H1 (cell line): Measurements from ENCODE around the gene USP17L10. TPM values are rescaled to one million over a fixed set of nuclear protein-coding genes. Genes with fewer than 3 reads are reported as not detected.
"Not testable (repeated sequence)": the region's sequence is repeated elsewhere in the genome, so short reads cannot be mapped to it uniquely, and the experiment has no call there.

Experiments used
- CTCF ChIA-PET: fragments of 300-600 bp; sonication (Branson Sonifier 250); formaldehyde crosslinking; loops from one replicate; lab custom pipeline; 2021; ENCODE audit not compliant: partially characterized antibody; lab: Charles Lee
- POLR2A ChIA-PET: fragments of 300-600 bp; sonication (Branson Sonifier 250); formaldehyde crosslinking; loops from one replicate; lab custom pipeline; 2021; ENCODE audit warnings: inconsistent platforms; ENCODE audit not compliant: partially characterized antibody; lab: Charles Lee
- DNase-seq, 2 experiments: peaks; one replicate each; pipeline versions ENCODE4 v3.0.0 to v3.0.0-alpha.2; 2010 to 2022; ENCODE audit warnings: low spot score in 2 of 2, low read depth in 1 of 2, mixed read lengths in 1 of 2
- FAIRE-seq: peaks from 2 replicates; lab custom pipeline; 2011; peaks lifted over from hg19 to GRCh38; lab: Jason Lieb, UNC
- H2AFZ ChIP-seq: 2 replicates; pipeline ENCODE4 v1.8.1; 2012; ENCODE audit warnings: low read length, inconsistent platforms
- H2AK5ac ChIP-seq: 2 replicates; pipeline ENCODE4 v1.6.1; 2013; ENCODE audit warnings: low read depth, low read length
- H2BK120ac ChIP-seq: replicated peaks from 2 replicates; pipeline ENCODE3; 2013; ENCODE audit warnings: low read depth, low read length, inconsistent platforms
- H2BK12ac ChIP-seq: 2 replicates; pipeline ENCODE4 v1.6.1; 2013; ENCODE audit warnings: low read depth, low read length
- H2BK15ac ChIP-seq: 2 replicates; pipeline ENCODE4 v1.6.1; 2013; ENCODE audit warnings: low read length
- H2BK20ac ChIP-seq: 2 replicates; pipeline ENCODE4 v1.6.1; 2013; ENCODE audit warnings: low read length
- H2BK5ac ChIP-seq: 2 replicates; pipeline ENCODE4 v1.6.1; 2013; ENCODE audit warnings: low read depth, low read length
- H3K14ac ChIP-seq: 2 replicates; pipeline ENCODE4 v1.6.1; 2013; ENCODE audit warnings: inconsistent platforms; ENCODE audit not compliant: insufficient read length
- H3K18ac ChIP-seq: 2 replicates; pipeline ENCODE4 v1.6.1; 2013; ENCODE audit warnings: low read length; ENCODE audit errors: extremely low read depth
- H3K23ac ChIP-seq: 2 replicates; pipeline ENCODE4 v1.6.1; 2013; ENCODE audit warnings: inconsistent platforms; ENCODE audit not compliant: insufficient read length
- H3K23me2 ChIP-seq: 2 replicates; pipeline ENCODE4 v1.6.1; 2013; ENCODE audit warnings: low read depth, low read length
- H3K27ac ChIP-seq: 2 replicates; pipeline ENCODE4 v1.6.1; 2011; ENCODE audit warnings: low read depth, low read length, inconsistent platforms
- H3K27me3 ChIP-seq, 4 experiments: replicated peaks in 1 of 4; 1 replicate in 1 of 4; 2 replicates in 3 of 4; pipeline versions ENCODE4 v1.6.1 to v1.8.1; 2011 to 2013; ENCODE audit warnings: low read length in 3 of 4, mild to moderate bottlenecking in 3 of 4, inconsistent platforms in 2 of 4, mixed read lengths in 2 of 4, moderate library complexity in 1 of 4; ENCODE audit not compliant: control insufficient read depth in 3 of 4, insufficient read depth in 3 of 4; ENCODE audit errors: extremely low read depth in 1 of 4
- H3K36me3 ChIP-seq, 4 experiments: 2 replicates each; pipeline versions ENCODE4 v1.6.1 to v1.8.1; 2011 to 2013; ENCODE audit warnings: mild to moderate bottlenecking in 4 of 4, low read length in 3 of 4, moderate library complexity in 2 of 4, control low read depth in 1 of 4, inconsistent platforms in 1 of 4; ENCODE audit not compliant: insufficient read depth in 4 of 4, control insufficient read depth in 2 of 4
- H3K4ac ChIP-seq: replicated peaks from 2 replicates; pipeline ENCODE3; 2013; ENCODE audit warnings: low read length, low read depth, mixed read lengths, inconsistent platforms; ENCODE audit not compliant: insufficient read length
- H3K4me1 ChIP-seq, 4 experiments: replicated peaks in 1 of 4; 1 replicate in 1 of 4; 2 replicates in 3 of 4; pipeline versions ENCODE4 v1.6.1 to v1.8.1; 2011 to 2013; ENCODE audit warnings: low read length in 3 of 4, inconsistent platforms in 2 of 4, mixed read lengths in 1 of 4; ENCODE audit not compliant: insufficient read depth in 4 of 4, control insufficient read depth in 3 of 4
- H3K4me2 ChIP-seq, 2 experiments: 2 replicates each; pipeline versions ENCODE4 v1.6.1 to v1.8.1; 2011 to 2013; ENCODE audit warnings: low read depth in 2 of 2, low read length in 2 of 2, control low read depth in 1 of 2, inconsistent platforms in 1 of 2, mild to moderate bottlenecking in 1 of 2; ENCODE audit not compliant: insufficient read depth in 1 of 2
- H3K4me3 ChIP-seq, 4 experiments: fragments of 200-600, 300-600 bp in 1 of 4; sonication (generic), shearing (Covaris generic), sonication (Bioruptor Twin) in 1 of 4; 2 replicates each; pipeline versions ENCODE4 v1.5.1 to v1.8.1; 2011 to 2016; ENCODE audit warnings: low read length in 4 of 4, low read depth in 3 of 4, control low read depth in 2 of 4, inconsistent platforms in 2 of 4, mild to moderate bottlenecking in 2 of 4, mixed read lengths in 1 of 4, moderate library complexity in 1 of 4; ENCODE audit not compliant: insufficient read depth in 2 of 4; ENCODE audit errors: extremely low read depth in 1 of 4
- H3K56ac ChIP-seq: replicated peaks from 2 replicates; pipeline ENCODE3; 2013; ENCODE audit warnings: low read depth, mild to moderate bottlenecking, mixed read lengths, low read length, inconsistent platforms; ENCODE audit not compliant: insufficient read length
- H3K79me1 ChIP-seq: 2 replicates; pipeline ENCODE4 v1.6.1; 2013; ENCODE audit warnings: low read depth, low read length, control low read depth
- H3K79me2 ChIP-seq, 2 experiments: 2 replicates each; pipeline versions ENCODE4 v1.6.1 to v1.8.1; 2012 to 2013; ENCODE audit warnings: low read length in 2 of 2, mild to moderate bottlenecking in 2 of 2, inconsistent platforms in 1 of 2; ENCODE audit not compliant: insufficient read depth in 2 of 2, control insufficient read depth in 1 of 2
- H3K9ac ChIP-seq, 4 experiments: replicated peaks in 1 of 4; 1 replicate in 1 of 4; 2 replicates in 3 of 4; pipeline versions ENCODE4 v1.6.1 to v1.8.1; 2011 to 2013; ENCODE audit warnings: low read depth in 3 of 4, low read length in 3 of 4, control low read depth in 2 of 4, mild to moderate bottlenecking in 2 of 4, moderate library complexity in 2 of 4, inconsistent platforms in 1 of 4; ENCODE audit errors: extremely low read depth in 1 of 4
- H3K9me3 ChIP-seq, 2 experiments: 2 replicates each; pipeline versions ENCODE4 v1.6.1 to v1.8.1; 2012 to 2013; ENCODE audit warnings: mild to moderate bottlenecking in 2 of 2, moderate library complexity in 2 of 2, control low read depth in 1 of 2, inconsistent platforms in 1 of 2, low read depth in 1 of 2, low read length in 1 of 2, mixed read lengths in 1 of 2; ENCODE audit not compliant: insufficient read depth in 2 of 2
- H4K20me1 ChIP-seq, 2 experiments: replicated peaks in 1 of 2; 2 replicates each; pipeline versions ENCODE3 to v1.8.1; 2011 to 2013; ENCODE audit warnings: inconsistent platforms in 2 of 2, low read length in 2 of 2, mild to moderate bottlenecking in 1 of 2; ENCODE audit not compliant: insufficient read depth in 2 of 2, control insufficient read depth in 1 of 2
- H4K5ac ChIP-seq: 2 replicates; pipeline ENCODE4 v1.6.1; 2013; ENCODE audit warnings: low read length, low read depth, mixed read lengths, inconsistent platforms; ENCODE audit not compliant: insufficient read length
- H4K8ac ChIP-seq: 2 replicates; pipeline ENCODE4 v1.8.0; 2013; ENCODE audit warnings: mild to moderate bottlenecking, moderate library complexity, low read length, inconsistent platforms; ENCODE audit not compliant: insufficient read depth; ENCODE audit errors: extremely low read depth
- H4K91ac ChIP-seq: replicated peaks from 2 replicates; pipeline ENCODE3; 2013; ENCODE audit warnings: low read length, mixed read lengths, inconsistent platforms; ENCODE audit not compliant: insufficient read length
- WGBS, 2 experiments: shearing (Covaris generic) in 1 of 2; methylation state at CpG; one replicate each; pipeline versions ENCODE4 v1.1.6 to v1.1.7; 2013 to 2015; ENCODE audit warnings: low lambda C conversion rate in 2 of 2, mixed read lengths in 2 of 2, inconsistent platforms in 1 of 2, low coverage in 1 of 2, missing lambda C conversion rate in 1 of 2; ENCODE audit not compliant: insufficient replicate concordance in 2 of 2, insufficient coverage in 1 of 2, insufficient read length in 1 of 2; ENCODE audit errors: extremely low coverage in 1 of 2, missing lambda C conversion rate in 1 of 2; 5-methylcytosine and 5-hydroxymethylcytosine counted together
- polyA plus RNA-seq, 7 experiments: library from polyadenylated mRNA; depleted of rRNA in 3 of 7; stranded (reverse) in 5 of 7; unstranded in 2 of 7; fragments of >200 nt in 5 of 7; fragments of 200-250 nt in 2 of 7; gene quantifications; 1 replicate in 5 of 7; 2 replicates in 1 of 7; 4 replicates in 1 of 7; pipeline versions ENCODE4 v1.2.1 to v1.2.3, GENCODE V29; 2011 to 2013; ENCODE audit warnings: missing spikeins in 2 of 7, mixed read lengths in 2 of 7
- total RNA-seq: library from RNA; stranded (reverse); fragmentation: NEBNext Ultra II Directional; extraction: Animal tissue kit (Norgen Biotek cat#: 25700); gene quantifications from 2 replicates; pipeline ENCODE4 v1.2.1, GENCODE V29; 2021

The USP17L10 gene
- total and polyA plus RNA-seq, 2 of the 8 experiments (the other 6 are each of a cell fraction or from before 2014, with no cell fraction given): not detected

DNA sequence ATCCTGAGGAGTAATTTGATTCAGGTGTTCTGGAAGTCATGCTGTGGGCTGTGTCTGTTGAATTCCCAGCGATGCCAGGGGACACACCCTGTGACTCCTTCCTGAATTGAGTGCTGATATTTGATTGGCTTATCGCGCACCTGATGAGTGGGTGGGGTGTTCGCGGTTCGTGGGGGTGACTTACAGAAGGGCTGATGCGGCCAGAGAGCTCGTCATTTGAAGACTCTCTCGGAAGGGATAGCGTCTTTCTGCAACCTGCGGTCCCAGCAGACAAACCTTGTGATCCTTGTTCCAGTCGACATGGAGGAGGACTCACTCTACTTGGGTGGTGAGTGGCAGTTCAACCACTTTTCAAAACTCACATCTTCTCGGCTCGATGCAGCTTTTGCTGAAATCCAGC, 14.1 kb downstream of the USP17L10 start, which contains the start of gene USP17L13:
USP17L13 (plus strand) TSS at position 301 of the 400 bp plus-strand sequence; CDS start at position 301, 0 bp downstream.
- H2BK5ac ChIP-seq, FAIRE-seq: not testable (repeated sequence)
- WGBS, 2 experiments: no CpG with 5 or more reads among the region's 14 CpGs

DNA sequence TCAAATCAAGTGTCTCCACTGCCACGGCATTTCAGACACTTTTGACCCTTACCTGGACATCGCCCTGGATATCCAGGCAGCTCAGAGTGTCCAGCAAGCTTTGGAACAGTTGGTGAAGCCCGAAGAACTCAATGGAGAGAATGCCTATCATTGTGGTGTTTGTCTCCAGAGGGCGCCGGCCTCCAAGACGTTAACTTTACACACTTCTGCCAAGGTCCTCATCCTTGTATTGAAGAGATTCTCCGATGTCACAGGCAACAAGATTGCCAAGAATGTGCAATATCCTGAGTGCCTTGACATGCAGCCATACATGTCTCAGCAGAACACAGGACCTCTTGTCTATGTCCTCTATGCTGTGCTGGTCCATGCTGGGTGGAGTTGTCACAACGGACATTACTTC, 19.8 kb downstream of the USP17L10 start:
- H4K8ac ChIP-seq, H2BK15ac ChIP-seq, H3K9me3 ChIP-seq, H2BK120ac ChIP-seq, H3K9ac ChIP-seq, H3K14ac ChIP-seq, H2AFZ ChIP-seq, DNase-seq, H3K27me3 ChIP-seq, H4K5ac ChIP-seq, H2AK5ac ChIP-seq, H4K20me1 ChIP-seq, H2BK12ac ChIP-seq, H3K4me1 ChIP-seq, H2BK20ac ChIP-seq, H3K36me3 ChIP-seq, H3K56ac ChIP-seq, H2BK5ac ChIP-seq, H4K91ac ChIP-seq, H3K23me2 ChIP-seq, H3K27ac ChIP-seq, H3K23ac ChIP-seq, H3K4me2 ChIP-seq, POLR2A ChIA-PET, CTCF ChIA-PET, H3K79me2 ChIP-seq, H3K4me3 ChIP-seq, H3K18ac ChIP-seq, H3K4ac ChIP-seq, H3K79me1 ChIP-seq, FAIRE-seq: not testable (repeated sequence)
- 83% methylated on average over 5 of the region's 8 CpGs; no CpG with 5 or more reads in 1 of the 2 experiments for WGBS, 2 experiments

More for the DNA sequence above, 14.1 kb downstream of the USP17L10 start, which contains the start of gene USP17L13:
- POLR2A ChIA-PET, H3K4me1 ChIP-seq, H3K27me3 ChIP-seq, H4K5ac ChIP-seq, H3K4ac ChIP-seq, H2BK20ac ChIP-seq, H3K9ac ChIP-seq, H2BK15ac ChIP-seq, CTCF ChIA-PET, H4K20me1 ChIP-seq, H3K56ac ChIP-seq, H3K23me2 ChIP-seq, H3K79me2 ChIP-seq, H2BK12ac ChIP-seq, DNase-seq, H3K18ac ChIP-seq, H2AK5ac ChIP-seq, H3K4me3 ChIP-seq, H2AFZ ChIP-seq, H3K79me1 ChIP-seq, H3K23ac ChIP-seq, H3K4me2 ChIP-seq, H4K8ac ChIP-seq, H3K36me3 ChIP-seq, H3K27ac ChIP-seq, H3K14ac ChIP-seq, H2BK120ac ChIP-seq, H4K91ac ChIP-seq, H3K9me3 ChIP-seq: not testable (repeated sequence)
